OCI-M2 (cell line): Measurements from ENCODE around the gene CCDC17.

Experiments
- DNase-seq: peaks from one replicate; lab custom pipeline; 2025; ENCODE audit not compliant: unreplicated experiment; lab: John Stamatoyannopoulos, UW

CCDC17 gene

GRCh38 chr1:45623972-45624371, at the start of gene CCDC17:
TSS of gene CCDC17 (minus strand) at chr1:45624054. CDS start at chr1:45623909, 145 bp downstream.
- no peak for DNase-seq

- DNase-seq: no peak
These were observed 46.2 kb upstream of the CCDC17 start for GRCh38 chr1:45669859-45670655.

- DNase-seq: no peak
These were observed 45.5 kb upstream of the CCDC17 start for GRCh38 chr1:45669379-45669778.

- DNase-seq: no peak
These were observed 44.7 kb upstream of the CCDC17 start for GRCh38 chr1:45668526-45668925.

GRCh38 chr1:45667321-45668111, 43.7 kb upstream of the CCDC17 start:
- no peak for DNase-seq

- DNase-seq: no peak
These were observed 43.0 kb upstream of the CCDC17 start for GRCh38 chr1:45666836-45667235.

- no peak for DNase-seq
These were observed 36.5 kb upstream of the CCDC17 start for GRCh38 chr1:45660336-45660735.

GRCh38 chr1:45659222-45659621, 35.4 kb upstream of the CCDC17 start:
- no peak for DNase-seq

GRCh38 chr1:45658171-45658570, 34.3 kb upstream of the CCDC17 start:
- no peak for DNase-seq

- DNase-seq: no peak
These were observed 32.8 kb upstream of the CCDC17 start for GRCh38 chr1:45656573-45657226.

- DNase-seq: no peak
These were observed 30.9 kb upstream of the CCDC17 start for GRCh38 chr1:45654540-45655280.

GRCh38 chr1:45647248-45648021, 23.6 kb upstream of the CCDC17 start:
- no peak for DNase-seq

GRCh38 chr1:45644661-45645060, 20.8 kb upstream of the CCDC17 start:
- DNase-seq: no peak

GRCh38 chr1:45643978-45644377, 20.1 kb upstream of the CCDC17 start:
- DNase-seq: no peak

GRCh38 chr1:45643321-45643720, 19.5 kb upstream of the CCDC17 start:
- no peak for DNase-seq

GRCh38 chr1:45640293-45640692, 16.4 kb upstream of the CCDC17 start:
- DNase-seq: no peak

GRCh38 chr1:45635211-45635610, 11.4 kb upstream of the CCDC17 start:
- no peak for DNase-seq

- DNase-seq: no peak
These were observed 6.6 kb upstream of the CCDC17 start for GRCh38 chr1:45630429-45630828.

GRCh38 chr1:45629035-45629434, 5.2 kb upstream of the CCDC17 start:
- DNase-seq: no peak
